ENCODE measurements around the gene SENP1.
A peak's percentile ranks its signal among the peaks of the same experiment; 100 is the strongest.

The SENP1 gene

DNA sequence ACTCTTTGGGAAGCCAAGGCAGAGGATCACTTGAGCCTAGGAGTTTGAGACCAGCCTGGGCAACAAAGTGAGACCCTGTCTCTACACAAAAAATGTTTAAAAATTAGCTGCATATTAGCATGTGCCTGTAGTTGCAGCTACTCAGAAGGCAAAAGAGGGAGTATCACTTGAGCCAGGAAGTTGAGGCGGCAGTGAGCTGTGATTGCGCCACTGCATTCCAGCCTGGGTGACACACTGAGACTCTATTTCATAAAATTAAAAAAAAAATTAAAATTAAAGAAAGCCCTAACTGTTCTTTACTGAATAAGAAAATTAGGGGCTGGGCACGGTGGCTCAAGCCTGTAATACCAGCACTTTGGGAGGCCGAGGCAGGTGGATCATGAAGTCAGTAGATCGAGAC lies 27.0 kb downstream of the SENP1 start:
- peak; percentile 52 for DNase-seq
- peaks cover 8 to 40% of the 10 kb centered on the region in 2 experiments for H3K36me3 ChIP-seq (ENCODE audit: control insufficient read depth in 1 of 2, insufficient read depth in 2 of 2, low read depth in 1 of 2, low read length in 2 of 2)
- no peaks in the 10 kb centered on the region for H3K4me1 ChIP-seq (ENCODE audit: control insufficient read depth, insufficient read depth, low read depth, low read length)
- 98% methylated on average over 3 of the region's 5 CpGs for WGBS
- no peak overlapping the region for H3K18ac ChIP-seq (ENCODE audit: low read depth in 1 of 2, low read length in 2 of 2)
- no peak overlapping the region for H2BK120ac ChIP-seq (ENCODE audit: low read depth, low read length)
- no peak overlapping the region for H2BK12ac ChIP-seq (ENCODE audit: low read length in 2 of 2)
- H3K4ac ChIP-seq (ENCODE audit: low read depth in 1 of 2, low read length in 2 of 2), result no peak overlapping the region
- H2AFZ ChIP-seq (ENCODE audit: low read depth, low read length), result no peak overlapping the region
- H4K8ac ChIP-seq (ENCODE audit: low read length), result no peak overlapping the region
- H3K9me3 ChIP-seq (ENCODE audit: control insufficient read depth, low read length), result no peaks in the 10 kb centered on the region
- no peak overlapping the region for H3K14ac ChIP-seq (ENCODE audit: low read length in 2 of 2)
- no peak overlapping the region for H2BK15ac ChIP-seq (ENCODE audit: low read depth, poor library complexity, severe bottlenecking)
- H3K27me3 ChIP-seq (ENCODE audit: control insufficient read depth in 1 of 2, insufficient read depth in 1 of 2, low read length in 2 of 2), result no peaks in the 10 kb centered on the region
- H3K4me3 ChIP-seq (ENCODE audit: insufficient read depth in 1 of 2, low read depth in 1 of 2, low read length in 2 of 2), result no peak overlapping the region
- peak overlapping the region; percentile 59 for H3K9ac ChIP-seq (ENCODE audit: low read length)
- no peak overlapping the region for H3K27ac ChIP-seq (ENCODE audit: low read length, poor library complexity, severe bottlenecking)
- peaks cover 2% of the 10 kb centered on the region for H3K79me1 ChIP-seq (replicated peaks; ENCODE audit: low read length, poor library complexity, severe bottlenecking)
- H2BK5ac ChIP-seq (ENCODE audit: low read depth, low read length, poor library complexity, severe bottlenecking), result no peak overlapping the region
- no peak overlapping the region for H2AK5ac ChIP-seq (ENCODE audit: low read length, severe bottlenecking)
- H3K23ac ChIP-seq (ENCODE audit: low read length in 2 of 2), result no peak overlapping the region
- H3K4me2 ChIP-seq (ENCODE audit: low read length, poor library complexity, severe bottlenecking), result no peak overlapping the region
- H4K91ac ChIP-seq (ENCODE audit: low read length), result no peak overlapping the region

DNA sequence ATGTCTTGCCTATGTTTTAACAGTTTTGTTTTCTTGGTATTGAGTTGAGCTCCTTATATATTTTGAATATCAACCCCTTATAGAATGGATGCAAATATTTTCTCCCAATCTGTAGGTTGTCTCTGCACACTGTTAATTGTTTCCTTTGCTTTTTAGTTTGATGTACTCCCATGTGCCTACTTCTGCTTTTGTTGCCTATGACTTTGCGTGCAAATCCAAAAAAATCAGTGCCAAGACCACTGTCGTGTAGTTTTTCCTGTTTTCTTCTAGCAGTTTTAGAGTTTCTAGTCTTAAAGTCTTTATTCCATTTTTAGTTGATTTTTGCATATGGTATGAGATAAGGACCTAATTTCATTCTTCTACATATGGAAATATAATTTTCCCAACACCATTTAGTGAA lies 28.8 kb downstream of the SENP1 start:
- Histone ChIP-seq H2BK120ac (ENCODE audit: low read depth, low read length) (no peak overlapping the region), H3K27ac (ENCODE audit: low read length, poor library complexity, severe bottlenecking) (no peak overlapping the region), H3K4me2 (ENCODE audit: low read length, poor library complexity, severe bottlenecking) (no peak overlapping the region), H3K23ac (ENCODE audit: low read length in 2 of 2) (no peak overlapping the region), H2BK12ac (ENCODE audit: low read length in 2 of 2) (no peak overlapping the region), H3K4ac (ENCODE audit: low read depth in 1 of 2, low read length in 2 of 2) (no peak overlapping the region), H4K8ac (ENCODE audit: low read length) (no peak overlapping the region), H3K9me3 (ENCODE audit: control insufficient read depth, low read length) (no peaks in the 10 kb centered on the region), H2AK5ac (ENCODE audit: low read length, severe bottlenecking) (no peak overlapping the region), H2AFZ (ENCODE audit: low read depth, low read length) (no peak overlapping the region), H2BK15ac (ENCODE audit: low read depth, poor library complexity, severe bottlenecking) (no peak overlapping the region), H3K36me3 (ENCODE audit: control insufficient read depth in 1 of 2, insufficient read depth in 2 of 2, low read depth in 1 of 2, low read length in 2 of 2) (peaks cover 4 to 41% of the 10 kb centered on the region in 2 experiments), H3K4me3 (ENCODE audit: insufficient read depth in 1 of 2, low read depth in 1 of 2, low read length in 2 of 2) (no peak overlapping the region), H3K4me1 (ENCODE audit: control insufficient read depth, insufficient read depth, low read depth, low read length) (no peaks in the 10 kb centered on the region), H3K79me1 (replicated peaks; ENCODE audit: low read length, poor library complexity, severe bottlenecking) (peaks cover 4% of the 10 kb centered on the region), H3K9ac (ENCODE audit: low read length) (no peak overlapping the region), H2BK5ac (ENCODE audit: low read depth, low read length, poor library complexity, severe bottlenecking) (no peak overlapping the region), H3K18ac (ENCODE audit: low read depth in 1 of 2, low read length in 2 of 2) (no peak overlapping the region), H4K91ac (ENCODE audit: low read length) (no peak overlapping the region), H3K14ac (ENCODE audit: low read length in 2 of 2) (no peak overlapping the region), H3K27me3 (ENCODE audit: control insufficient read depth in 1 of 2, insufficient read depth in 1 of 2, low read length in 2 of 2) (no peaks in the 10 kb centered on the region)
- WGBS, result 100% methylated on average over 1 of the region's 2 CpGs
- DNase-seq, result no peak

GRCh38 chr12:48075832-48076231 lies 30.0 kb downstream of the SENP1 start:
- H3K79me1 ChIP-seq (replicated peaks; ENCODE audit: low read length, poor library complexity, severe bottlenecking), result peaks cover 2% of the 10 kb centered on the region
- no peak overlapping the region for H3K18ac ChIP-seq (ENCODE audit: low read depth in 1 of 2, low read length in 2 of 2)
- no peak overlapping the region for H3K4me2 ChIP-seq (ENCODE audit: low read length, poor library complexity, severe bottlenecking)
- no peak overlapping the region for H2BK12ac ChIP-seq (ENCODE audit: low read length in 2 of 2)
- no peaks in the 10 kb centered on the region for H3K27me3 ChIP-seq (ENCODE audit: control insufficient read depth in 1 of 2, insufficient read depth in 1 of 2, low read length in 2 of 2)
- no peak overlapping the region for H3K4ac ChIP-seq (ENCODE audit: low read depth in 1 of 2, low read length in 2 of 2)
- no peak overlapping the region for H3K27ac ChIP-seq (ENCODE audit: low read length, poor library complexity, severe bottlenecking)
- no peak overlapping the region for H2BK5ac ChIP-seq (ENCODE audit: low read depth, low read length, poor library complexity, severe bottlenecking)
- H3K14ac ChIP-seq (ENCODE audit: low read length in 2 of 2), result no peak overlapping the region
- no peaks in the 10 kb centered on the region for H3K9me3 ChIP-seq (ENCODE audit: control insufficient read depth, low read length)
- no peaks in the 10 kb centered on the region for H3K4me1 ChIP-seq (ENCODE audit: control insufficient read depth, insufficient read depth, low read depth, low read length)
- H2AK5ac ChIP-seq (ENCODE audit: low read length, severe bottlenecking), result no peak overlapping the region
- H4K8ac ChIP-seq (ENCODE audit: low read length), result no peak overlapping the region
- DNase-seq, result no peak
- H3K9ac ChIP-seq (ENCODE audit: low read length), result no peak overlapping the region
- no peak overlapping the region for H2BK15ac ChIP-seq (ENCODE audit: low read depth, poor library complexity, severe bottlenecking)
- H2BK120ac ChIP-seq (ENCODE audit: low read depth, low read length), result no peak overlapping the region
- 100% methylated on average over 1 of the region's 1 CpG for WGBS
- peaks cover 2 to 49% of the 10 kb centered on the region in 2 experiments for H3K36me3 ChIP-seq (ENCODE audit: control insufficient read depth in 1 of 2, insufficient read depth in 2 of 2, low read depth in 1 of 2, low read length in 2 of 2)
- no peak overlapping the region for H3K23ac ChIP-seq (ENCODE audit: low read length in 2 of 2)
- no peak overlapping the region for H2AFZ ChIP-seq (ENCODE audit: low read depth, low read length)
- H3K4me3 ChIP-seq (ENCODE audit: insufficient read depth in 1 of 2, low read depth in 1 of 2, low read length in 2 of 2), result no peak overlapping the region
- no peak overlapping the region for H4K91ac ChIP-seq (ENCODE audit: low read length)

DNA sequence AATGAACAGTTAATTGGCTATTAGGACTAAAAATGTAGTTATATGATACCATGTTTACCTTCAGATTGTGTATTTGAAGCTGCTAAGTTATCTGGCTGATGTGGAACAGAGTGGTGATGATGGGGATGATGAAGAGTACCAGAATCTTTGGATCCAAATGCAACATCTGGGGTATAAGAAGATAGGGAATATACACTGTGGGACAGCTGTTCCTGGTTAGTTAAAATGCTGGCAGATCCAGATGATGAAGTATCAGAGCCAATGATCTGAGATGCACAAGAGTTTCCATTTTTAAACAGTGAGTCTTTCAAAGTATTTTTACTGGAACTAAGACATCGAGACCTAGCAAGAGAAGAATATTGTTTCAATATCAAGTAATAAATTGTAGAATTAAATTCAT lies 31.6 kb downstream of the SENP1 start:
- H2AK5ac ChIP-seq (ENCODE audit: low read length, severe bottlenecking), result no peak overlapping the region
- no peak for DNase-seq
- H3K79me1 ChIP-seq (replicated peaks; ENCODE audit: low read length, poor library complexity, severe bottlenecking), result peaks cover 1% of the 10 kb centered on the region
- H4K91ac ChIP-seq (ENCODE audit: low read length), result no peak overlapping the region
- H2AFZ ChIP-seq (ENCODE audit: low read depth, low read length), result no peak overlapping the region
- H3K4ac ChIP-seq (ENCODE audit: low read depth in 1 of 2, low read length in 2 of 2), result no peak overlapping the region
- H3K27ac ChIP-seq (ENCODE audit: low read length, poor library complexity, severe bottlenecking), result no peak overlapping the region
- no peak overlapping the region for H2BK12ac ChIP-seq (ENCODE audit: low read length in 2 of 2)
- H3K9me3 ChIP-seq (ENCODE audit: control insufficient read depth, low read length), result no peaks in the 10 kb centered on the region
- no peak overlapping the region for H2BK5ac ChIP-seq (ENCODE audit: low read depth, low read length, poor library complexity, severe bottlenecking)
- no peak overlapping the region for H3K9ac ChIP-seq (ENCODE audit: low read length)
- H3K36me3 ChIP-seq (ENCODE audit: control insufficient read depth in 1 of 2, insufficient read depth in 2 of 2, low read depth in 1 of 2, low read length in 2 of 2), result peaks cover 3 to 53% of the 10 kb centered on the region in 2 experiments
- no peak overlapping the region for H3K14ac ChIP-seq (ENCODE audit: low read length in 2 of 2)
- H3K27me3 ChIP-seq (ENCODE audit: control insufficient read depth in 1 of 2, insufficient read depth in 1 of 2, low read length in 2 of 2), result no peaks in the 10 kb centered on the region
- H3K4me3 ChIP-seq (ENCODE audit: insufficient read depth in 1 of 2, low read depth in 1 of 2, low read length in 2 of 2), result no peak overlapping the region
- no peak overlapping the region for H2BK15ac ChIP-seq (ENCODE audit: low read depth, poor library complexity, severe bottlenecking)
- H3K18ac ChIP-seq (ENCODE audit: low read depth in 1 of 2, low read length in 2 of 2), result no peak overlapping the region
- no CpG with 5 or more reads among the region's 1 CpG for WGBS
- no peaks in the 10 kb centered on the region for H3K4me1 ChIP-seq (ENCODE audit: control insufficient read depth, insufficient read depth, low read depth, low read length)
- H3K23ac ChIP-seq (ENCODE audit: low read length in 2 of 2), result no peak overlapping the region
- H3K4me2 ChIP-seq (ENCODE audit: low read length, poor library complexity, severe bottlenecking), result no peak overlapping the region
- H2BK120ac ChIP-seq (ENCODE audit: low read depth, low read length), result no peak overlapping the region
- no peak overlapping the region for H4K8ac ChIP-seq (ENCODE audit: low read length)

Measured in mesenchymal stem cell (in vitro differentiated cells and primary cell).